GM19468 (cell line): ENCODE data around the gene DAGLA.

Experiments used
- ATAC-seq: cut with Tn5 transposase; IDR thresholded peaks from one replicate; pipeline ENCODE4 v1.9.1; 2021; ENCODE audit warnings: mild to moderate bottlenecking, moderate library complexity, moderate number of reproducible peaks; ENCODE audit not compliant: unreplicated experiment; ENCODE audit errors: extremely low read depth

The DAGLA gene

DNA sequence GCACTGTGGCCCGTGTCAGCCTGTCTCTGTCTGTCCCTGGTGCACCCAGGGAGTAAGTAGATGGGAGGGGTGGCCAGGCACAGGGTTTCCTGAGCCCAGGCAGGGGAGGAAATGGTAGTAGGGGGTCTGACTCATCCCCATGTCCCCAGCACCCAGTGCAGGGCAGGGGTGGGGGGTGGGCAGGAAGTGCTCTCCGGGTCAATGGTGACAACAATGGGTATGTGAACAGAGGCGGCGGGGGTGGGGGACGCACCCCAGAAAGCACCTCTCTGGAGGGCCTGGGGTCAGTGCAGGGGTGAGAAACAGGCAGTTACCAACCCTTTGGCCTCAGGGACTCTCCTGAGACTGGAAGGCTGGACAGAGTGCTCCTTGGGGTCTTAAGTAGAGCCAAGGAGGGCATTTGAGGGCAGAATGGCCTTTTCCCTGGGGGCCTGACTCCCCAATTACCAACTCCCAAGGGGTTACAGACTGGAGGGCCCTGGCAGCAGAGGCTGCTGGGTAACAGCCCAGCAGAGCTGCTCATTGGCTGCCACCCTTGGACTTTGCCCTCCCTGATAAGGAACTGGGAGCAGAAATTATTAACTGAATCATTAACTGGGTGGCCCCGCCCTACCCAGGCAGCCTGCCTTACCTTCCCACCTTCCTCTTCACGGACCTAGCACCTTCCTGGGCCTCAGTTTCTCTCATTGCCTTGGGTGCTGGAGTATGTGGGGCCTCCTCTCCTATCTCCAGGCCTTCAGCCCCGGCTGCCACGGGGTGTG lies 76.4 kb downstream of the DAGLA start:
- ATAC-seq: no peak

DNA sequence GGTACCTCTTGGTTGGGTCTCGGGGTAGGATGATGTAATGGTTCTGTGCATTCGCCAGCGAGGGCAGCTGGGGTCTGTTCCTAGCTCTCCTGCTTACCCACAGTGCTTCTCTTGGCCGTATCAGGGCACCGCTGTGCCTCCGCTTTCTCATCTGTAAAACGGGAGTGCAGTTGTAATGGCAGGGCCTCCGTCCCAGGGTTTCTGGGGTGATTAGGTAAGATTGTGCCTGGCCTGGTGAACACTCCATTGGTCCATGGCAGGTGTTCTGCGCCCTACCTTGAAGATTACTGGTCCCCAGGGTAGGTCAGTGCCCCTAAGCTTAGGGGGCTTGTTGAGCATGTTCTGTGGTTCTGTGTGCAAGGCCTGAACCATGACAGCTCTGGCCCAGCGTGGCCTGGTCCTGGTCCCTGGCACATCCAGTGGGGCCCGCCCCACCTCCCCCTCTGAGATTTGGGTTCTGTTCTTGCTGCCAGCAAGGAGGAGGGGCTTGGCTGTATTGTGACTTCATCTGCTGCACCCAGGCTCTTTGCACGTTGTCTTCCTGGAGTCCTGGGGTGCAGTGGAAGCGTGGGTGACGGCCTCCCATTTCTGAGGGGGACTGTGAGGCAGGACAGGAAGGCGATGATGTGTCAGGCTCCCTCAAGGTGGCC lies 77.1 kb downstream of the DAGLA start:
- ATAC-seq: no peak

DNA sequence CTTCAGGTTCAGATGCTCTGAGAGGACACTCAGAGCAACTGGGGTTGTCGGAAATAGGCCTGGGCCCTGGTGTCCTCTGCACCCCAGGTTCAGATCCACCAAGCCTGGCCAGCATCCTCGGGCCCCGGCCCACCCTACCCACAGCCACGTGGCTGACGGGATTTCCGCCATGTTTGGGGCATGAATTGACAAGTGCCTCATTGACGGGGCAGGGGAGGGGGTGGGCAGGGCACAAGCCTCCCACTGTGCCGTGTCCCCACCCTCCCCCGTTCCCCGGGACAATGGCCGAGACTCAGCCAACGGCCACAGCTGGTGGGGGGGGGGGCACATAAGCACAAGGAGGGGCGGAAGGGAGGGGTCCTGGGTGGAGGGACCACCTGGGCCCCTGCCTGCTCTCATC lies 80.8 kb downstream of the DAGLA start:
- no peak for ATAC-seq

DNA sequence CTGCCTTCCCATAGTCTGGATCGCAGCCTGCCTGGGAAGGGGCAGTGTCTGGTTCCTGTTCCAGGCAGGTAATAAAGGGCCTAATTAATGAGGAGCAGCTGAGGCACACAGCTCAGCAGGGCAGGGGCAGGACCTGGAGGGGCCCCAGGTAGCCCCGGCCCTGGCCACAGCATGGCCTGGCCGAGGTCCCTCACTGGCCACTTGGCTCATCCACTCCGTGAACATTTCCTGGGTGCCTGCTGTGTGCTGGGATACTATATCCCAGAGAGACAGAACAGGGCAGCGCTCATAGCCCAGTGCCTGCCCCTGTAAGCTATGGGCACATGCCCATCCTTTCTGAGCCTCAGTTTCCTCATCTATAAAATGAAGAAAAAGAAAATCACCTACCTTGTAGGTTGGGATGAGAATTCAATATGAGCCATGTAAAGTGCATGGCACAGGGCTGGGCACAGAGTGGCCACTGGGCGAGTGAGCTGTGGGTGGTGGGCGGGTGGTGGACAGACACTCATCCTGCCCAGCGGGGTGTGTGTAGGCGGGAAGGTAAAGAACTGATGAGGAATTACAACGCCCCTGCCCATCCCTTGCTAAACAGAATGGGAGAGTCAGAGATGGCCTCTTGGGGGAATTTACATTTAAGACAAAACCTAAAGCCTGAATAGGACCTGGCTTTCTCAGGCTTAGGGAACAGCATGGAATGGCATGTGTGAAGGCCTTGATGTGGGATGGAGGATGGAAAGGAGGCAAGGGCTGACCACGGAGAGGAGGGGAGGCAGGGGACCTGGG lies 81.4 kb downstream of the DAGLA start:
- ATAC-seq: no peak

DNA sequence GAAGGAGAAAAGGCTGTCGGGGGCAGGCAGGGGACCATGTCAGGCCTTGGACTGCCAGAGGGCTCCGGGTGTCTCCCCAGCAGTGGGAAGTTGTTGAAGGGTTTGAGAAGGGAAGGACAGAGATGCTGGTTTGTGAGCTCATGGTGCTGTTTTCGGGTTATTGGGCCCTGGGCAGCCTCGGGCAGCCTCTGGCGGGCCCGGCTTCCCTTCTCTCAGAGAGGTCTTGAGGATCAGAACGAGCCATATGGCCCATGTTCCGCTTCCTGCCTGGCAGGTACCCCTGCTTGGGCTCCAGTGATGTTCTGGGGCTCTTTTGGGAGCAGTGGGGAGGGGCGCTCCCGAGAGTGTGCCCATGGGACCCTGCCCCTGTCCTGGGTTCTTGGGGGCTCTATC lies 82.0 kb downstream of the DAGLA start:
- no peak for ATAC-seq

DNA sequence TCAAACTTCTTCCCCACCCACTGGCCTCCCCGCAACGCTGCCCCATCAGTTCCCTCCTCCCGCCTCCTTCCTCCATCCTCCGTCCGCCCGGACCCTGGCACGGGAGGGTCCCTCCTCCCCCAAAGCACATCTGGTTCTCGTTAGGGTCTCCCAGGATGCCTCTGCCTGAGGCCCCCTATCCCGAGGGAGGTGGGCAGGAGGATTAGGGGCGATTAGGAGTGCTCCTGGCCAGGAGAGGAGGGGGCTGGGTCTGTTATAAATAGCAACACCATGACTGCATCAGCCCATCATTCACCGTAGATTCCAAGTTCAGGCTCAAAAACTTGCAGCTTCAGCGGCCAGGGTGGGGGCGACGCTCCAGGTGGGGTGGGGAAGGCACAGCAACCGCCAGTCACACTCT lies 82.6 kb downstream of the DAGLA start:
- no peak for ATAC-seq

DNA sequence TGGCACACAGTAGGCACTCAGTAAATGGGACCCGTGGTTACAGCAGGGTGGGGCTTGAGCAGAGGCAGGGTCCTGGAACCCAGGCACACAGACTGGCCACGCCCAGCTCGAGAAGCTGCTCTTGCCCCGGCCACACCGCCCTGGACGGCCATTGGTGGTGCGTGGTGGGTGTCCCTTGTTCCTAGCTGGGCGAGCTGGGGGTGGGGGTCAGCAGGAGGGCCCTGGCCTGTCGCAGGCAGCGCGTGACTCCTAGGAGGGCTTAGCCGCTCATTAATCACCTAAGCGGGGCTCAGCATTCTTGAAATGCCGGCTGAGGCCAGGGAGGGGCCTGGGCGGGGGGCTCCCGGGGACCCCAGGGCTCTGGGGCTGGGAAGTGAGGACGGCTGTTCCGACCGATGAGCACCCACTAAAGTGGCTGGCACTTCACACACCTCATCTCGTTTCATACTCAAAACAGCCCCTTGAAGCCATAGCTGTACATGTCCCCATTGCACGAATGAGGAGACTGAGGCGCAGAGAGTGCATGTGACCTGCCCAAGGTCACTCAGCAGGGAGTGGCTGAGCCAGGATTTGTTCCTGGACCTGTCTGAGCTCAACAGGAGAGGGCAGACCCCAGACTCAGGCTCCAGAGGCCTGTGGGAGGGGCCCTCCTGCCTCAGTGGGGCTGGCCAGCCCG lies 83.9 kb downstream of the DAGLA start:
- no peak for ATAC-seq

DNA sequence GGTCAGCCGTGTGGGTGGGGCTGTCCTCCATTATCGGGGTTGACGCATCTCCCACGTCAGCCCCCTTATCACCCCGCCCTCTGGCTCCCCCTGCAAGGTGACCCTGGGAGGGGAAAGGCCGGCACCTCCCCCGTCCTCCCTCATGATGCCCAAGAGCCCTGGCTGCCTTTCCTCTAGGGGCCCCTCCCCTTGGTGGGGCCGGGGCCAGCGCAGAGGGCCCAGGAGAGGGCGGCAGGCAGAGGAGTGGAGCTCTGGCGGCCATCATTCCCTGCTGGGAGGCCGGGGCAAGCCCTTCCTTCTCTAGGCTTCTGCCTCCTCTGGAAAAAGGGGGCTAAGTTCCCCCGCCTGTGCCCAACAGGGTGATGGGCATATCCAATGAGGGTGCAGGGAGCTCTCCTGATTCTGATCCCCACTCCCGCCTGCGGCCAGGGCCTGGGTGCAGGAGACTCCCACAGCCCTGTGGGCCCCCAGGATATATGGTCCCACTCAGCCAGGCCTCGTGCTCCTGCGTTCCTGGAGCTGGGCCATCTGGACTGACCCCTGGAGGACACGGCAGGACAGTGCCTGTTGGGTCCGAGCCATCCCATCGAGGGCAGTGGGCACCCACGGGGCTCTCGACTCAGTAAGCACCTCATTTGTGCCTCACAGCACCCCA lies 84.5 kb downstream of the DAGLA start:
- ATAC-seq: no peak

DNA sequence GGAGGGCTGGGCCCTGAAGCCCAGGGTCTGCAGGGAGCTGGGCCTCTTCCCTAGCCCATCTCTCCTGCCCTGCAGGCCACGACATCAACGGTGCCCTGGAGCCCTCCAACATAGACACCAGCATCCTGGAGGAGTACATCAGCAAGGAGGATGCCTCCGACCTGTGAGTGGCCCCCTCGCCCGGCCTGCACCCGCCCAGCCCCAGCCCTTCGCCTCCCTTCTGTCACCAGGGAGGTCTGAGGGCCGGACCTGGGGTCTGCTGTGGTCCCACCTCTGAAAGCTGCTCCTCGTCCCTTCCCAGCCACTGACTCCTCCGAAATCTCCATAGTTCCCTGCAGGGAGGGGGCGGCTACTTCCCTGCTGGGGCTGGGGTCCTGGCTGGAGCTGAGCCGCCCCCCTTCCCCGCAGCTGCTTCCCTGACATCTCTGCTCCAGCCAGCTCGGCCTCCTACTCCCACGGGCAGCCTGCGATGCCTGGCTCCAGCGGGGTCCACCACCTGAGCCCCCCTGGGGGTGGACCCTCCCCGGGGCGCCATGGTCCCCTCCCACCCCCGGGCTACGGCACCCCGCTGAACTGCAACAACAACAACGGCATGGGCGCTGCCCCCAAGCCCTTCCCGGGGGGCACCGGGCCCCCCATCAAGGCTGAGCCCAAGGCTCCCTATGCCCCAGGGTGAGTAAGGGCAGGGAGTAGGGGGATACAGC lies 85.5 kb downstream of the DAGLA start:
- no peak for ATAC-seq

DNA sequence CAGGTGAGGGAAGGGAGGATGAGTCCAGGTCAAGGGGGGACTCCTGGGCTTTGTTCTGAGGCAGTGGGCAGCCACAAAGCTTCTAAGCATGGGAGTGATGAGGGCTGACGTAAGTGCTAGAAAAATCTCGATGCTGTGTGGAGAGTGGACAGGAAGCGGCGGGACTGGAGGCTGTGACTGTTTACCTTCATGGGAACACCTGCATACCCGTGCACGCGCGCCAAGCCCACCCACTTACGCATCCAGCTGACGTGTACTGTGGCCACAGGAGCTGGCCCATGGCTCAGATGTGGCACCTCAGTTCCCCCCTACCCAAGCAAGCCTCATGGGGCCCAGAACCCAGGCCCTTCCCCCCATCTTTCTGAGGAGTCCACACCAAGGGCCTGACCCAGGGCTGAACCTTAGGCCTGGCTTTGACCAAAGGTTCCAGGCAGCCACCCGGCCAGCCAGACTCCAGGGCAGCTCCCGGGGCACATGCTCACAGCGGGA lies 86.2 kb downstream of the DAGLA start:
- no peak for ATAC-seq

DNA sequence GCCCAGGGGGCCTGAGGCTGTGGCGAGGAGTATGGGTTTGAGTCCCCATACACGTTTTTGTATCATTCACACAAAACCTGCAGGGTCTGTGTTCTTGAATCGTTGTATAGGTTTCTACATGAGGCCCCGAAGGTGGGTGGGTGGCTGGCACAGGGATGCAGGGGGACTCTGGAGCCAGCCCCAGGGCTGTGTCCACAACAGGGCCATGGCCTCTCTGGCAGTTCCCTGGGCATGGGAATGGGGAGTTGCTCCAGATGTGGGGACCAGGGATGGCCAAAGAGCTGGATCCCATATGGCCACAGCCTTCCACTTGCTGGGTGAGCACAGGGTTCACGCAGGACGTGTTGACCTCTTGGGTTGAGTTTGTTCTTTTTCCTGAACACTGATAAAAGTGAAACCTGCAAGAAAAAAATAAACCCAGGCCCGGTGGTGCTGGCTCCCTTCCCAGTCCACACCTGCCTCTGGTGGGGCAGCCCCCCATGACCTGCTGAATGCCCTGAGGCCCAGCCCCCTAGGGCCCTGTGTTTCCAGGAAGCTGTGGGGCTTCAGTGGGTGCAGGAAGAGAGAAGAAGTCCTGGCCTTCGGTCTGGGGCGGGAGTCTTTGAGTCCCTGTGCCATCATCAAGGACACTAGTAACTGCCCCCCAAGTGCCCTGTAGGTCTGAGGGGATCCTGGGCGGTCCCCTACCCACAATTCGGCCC lies 88.3 kb downstream of the DAGLA start:
- no peak for ATAC-seq

DNA sequence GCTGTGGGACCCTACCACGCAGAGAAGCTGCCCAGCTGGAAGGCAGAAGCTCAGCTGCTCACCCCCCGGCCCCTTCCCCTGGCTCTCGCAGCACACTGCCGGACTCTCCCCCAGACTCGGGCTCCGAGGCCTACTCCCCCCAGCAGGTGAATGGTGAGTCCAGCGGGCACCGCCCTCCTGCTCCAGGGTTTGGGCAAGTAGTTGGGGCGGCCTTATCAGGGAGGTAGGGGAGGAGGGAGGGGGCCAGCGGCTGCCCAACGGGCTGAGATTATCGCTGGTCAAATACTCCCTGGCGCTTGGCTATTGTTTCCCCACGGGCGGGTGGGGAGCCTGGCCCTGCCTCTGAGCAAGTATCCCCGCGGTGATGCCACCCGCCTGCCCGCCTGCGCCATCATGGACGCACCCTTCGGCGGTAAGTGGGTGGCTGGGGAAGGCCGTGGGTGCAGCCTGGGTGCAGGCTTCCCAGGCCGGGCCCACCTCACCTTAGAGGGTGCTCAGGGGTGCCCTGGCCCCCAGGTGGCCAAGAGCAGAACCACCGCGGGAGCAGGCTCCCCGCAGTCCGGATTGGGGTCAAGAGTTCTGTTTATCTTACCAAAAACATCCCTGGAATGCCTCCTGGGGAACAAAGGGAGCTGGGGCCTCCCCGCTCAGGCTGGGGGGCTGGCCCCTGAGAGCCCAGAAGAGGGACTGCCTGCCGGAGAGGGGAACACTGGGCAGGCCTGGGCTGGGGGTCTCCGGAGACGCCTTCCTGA lies 89.2 kb downstream of the DAGLA start:
- ATAC-seq: no peak

DNA sequence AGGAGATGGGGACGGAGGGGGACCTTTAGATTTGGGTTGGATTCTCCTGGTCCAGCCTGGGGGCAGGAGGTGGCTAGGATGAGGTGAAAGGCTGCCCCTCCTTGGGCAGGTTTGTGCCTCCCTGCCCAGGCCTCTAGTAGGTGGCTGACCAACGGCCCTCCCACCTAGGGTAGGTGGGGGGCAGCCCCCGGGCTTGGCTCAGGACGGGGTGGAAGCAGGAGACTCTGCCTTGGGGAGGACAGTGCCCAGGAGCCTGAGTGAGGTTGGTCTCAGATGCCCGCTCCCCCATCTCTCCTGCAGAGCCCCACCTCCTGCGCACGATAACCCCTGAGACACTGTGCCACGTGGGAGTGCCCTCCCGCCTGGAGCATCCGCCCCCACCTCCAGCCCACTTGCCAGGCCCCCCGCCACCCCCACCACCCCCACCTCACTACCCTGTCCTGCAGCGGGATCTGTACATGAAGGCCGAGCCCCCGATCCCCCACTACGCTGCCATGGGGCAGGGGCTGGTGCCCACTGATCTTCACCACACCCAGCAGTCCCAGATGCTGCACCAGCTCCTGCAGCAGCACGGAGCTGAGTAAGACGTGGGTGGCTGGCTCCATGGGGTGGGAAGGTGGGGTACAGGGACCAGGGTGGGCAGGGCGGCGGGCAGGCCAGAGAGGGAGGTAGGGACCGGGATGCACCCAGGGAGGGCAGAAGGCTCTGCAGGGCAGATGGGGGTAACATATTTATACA lies 89.9 kb downstream of the DAGLA start:
- no peak for ATAC-seq

DNA sequence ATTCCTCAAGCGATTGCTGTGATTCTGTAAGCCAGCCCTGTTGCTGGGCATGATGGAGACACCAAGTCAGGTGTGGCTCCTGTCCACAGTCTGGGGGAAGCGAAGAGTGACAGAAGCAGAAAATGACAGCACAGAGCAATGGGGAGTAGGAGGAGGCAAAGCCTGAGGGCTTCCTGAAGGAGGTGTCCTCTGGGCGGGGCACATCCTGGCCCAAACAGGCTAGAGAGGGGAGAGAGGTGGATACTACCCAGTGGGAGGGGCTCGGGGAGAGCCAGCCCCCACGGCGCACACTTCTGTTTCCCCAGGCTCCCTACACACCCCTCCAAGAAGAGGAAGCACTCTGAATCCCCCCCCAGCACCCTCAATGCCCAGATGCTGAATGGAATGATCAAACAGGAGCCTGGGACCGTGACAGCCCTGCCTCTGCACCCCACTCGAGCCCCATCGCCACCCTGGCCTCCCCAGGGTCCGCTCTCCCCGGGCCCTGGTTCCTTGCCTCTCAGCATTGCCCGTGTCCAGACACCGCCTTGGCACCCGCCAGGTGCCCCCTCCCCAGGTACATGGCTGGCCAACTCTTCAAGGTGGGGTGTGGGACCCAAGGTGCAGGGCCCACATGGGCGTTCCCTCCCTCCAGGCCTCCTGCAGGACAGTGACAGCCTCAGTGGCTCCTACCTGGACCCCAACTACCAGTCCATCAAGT lies 91.2 kb downstream of the DAGLA start:
- no peak for ATAC-seq

DNA sequence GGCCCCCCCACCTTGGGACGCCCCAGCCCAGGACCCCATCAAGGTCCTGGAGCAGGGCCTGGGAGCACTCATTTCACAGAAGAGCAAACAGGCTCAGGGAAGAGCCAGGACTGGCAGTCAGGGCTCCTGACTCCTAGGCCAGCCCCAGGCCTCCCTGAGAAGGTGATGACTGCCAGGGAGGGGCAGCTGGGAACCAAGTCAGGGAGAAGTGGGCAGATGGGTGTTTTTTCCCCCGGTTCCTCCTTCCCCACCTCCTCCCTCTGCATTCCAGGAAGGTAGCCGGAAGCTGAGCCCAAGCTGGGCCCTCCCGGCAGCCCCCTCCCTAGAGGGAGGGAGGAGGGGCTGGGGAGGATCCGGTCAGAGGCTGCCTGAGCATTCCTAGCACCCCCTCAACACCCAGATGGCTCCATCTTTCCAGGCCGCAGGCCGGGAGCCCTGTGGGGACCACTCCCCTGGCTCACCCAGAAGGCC lies 91.8 kb downstream of the DAGLA start:
- no peak for ATAC-seq

DNA sequence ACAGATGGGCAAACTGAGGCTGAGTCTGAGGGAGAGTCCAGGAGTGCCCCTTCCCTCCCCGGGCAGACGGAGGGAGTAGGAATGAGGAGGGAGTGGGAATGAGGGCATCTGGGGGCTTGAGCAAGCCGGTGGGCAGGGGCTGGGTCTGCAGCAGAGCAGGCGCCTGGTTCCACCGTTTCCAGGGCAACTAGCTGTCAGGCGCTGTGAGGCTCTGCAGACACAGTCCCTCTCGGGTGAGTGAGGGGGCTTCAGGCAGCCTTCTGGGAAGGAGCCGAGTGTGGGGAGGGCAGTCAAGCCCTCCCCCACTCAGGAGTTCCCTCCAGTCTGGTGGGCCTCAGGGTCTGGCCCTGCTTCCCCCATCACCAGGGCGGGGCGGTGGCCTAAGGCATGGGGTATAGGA lies 93.2 kb downstream of the DAGLA start:
- no peak for ATAC-seq

DNA sequence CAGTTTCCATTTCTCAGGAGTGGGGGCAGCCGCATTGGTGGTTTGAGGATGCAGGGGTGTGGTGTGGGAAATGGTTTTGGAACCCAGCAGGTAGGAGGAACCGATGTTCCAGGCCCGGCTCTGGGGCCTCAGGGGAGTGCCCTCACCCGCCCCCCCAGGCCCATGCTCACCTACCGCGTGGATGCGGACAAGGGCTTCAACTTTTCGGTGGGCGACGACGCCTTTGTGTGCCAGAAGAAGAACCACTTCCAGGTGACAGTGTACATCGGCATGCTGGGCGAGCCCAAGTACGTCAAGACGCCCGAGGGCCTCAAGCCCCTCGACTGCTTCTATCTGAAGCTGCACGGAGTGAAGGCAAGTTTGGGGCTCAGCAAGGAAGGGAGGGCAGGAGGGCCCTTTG lies 93.6 kb downstream of the DAGLA start:
- ATAC-seq: no peak
